ENCODE results near the gene TMEM179. TPM values are rescaled to one million over a fixed set of nuclear protein-coding genes. Genes with fewer than 3 reads are reported as not detected.

The TMEM179 gene
- total RNA-seq, 4 donors from 2014 or later, result 0.66 to 0.84 (median 0.78) TPM; not detected in 1

- Histone ChIP-seq H3K27ac (no peak overlapping the region), H3K9me3 (no peaks in the 10 kb centered on the region), H3K4me1 (no peaks in the 10 kb centered on the region), H3K36me3 (no peaks in the 10 kb centered on the region), H3K4me3 (no peak overlapping the region), H3K27me3 (peaks cover 0 to 11% of the 10 kb centered on the region in 2 donors)
- no peak for TF ChIP-seq POLR2A (IDR thresholded peaks at IDR 0.05)
- no peak for TF ChIP-seq CTCF (IDR thresholded peaks at IDR 0.05)
- no peak for DNase-seq (ENCODE audit: low spot score in 2 of 2)
- WGBS, 2 donors, result 75 to 92% methylated on average over 1 of the region's 1 CpG
Measured at GRCh38 chr14:104557766-104558165, 46.8 kb downstream of the TMEM179 start.

- Histone ChIP-seq H3K4me1 (no peaks in the 10 kb centered on the region), H3K27ac (no peak overlapping the region), H3K27me3 (peaks cover 0 to 11% of the 10 kb centered on the region in 2 donors), H3K36me3 (no peaks in the 10 kb centered on the region), H3K9me3 (no peaks in the 10 kb centered on the region), H3K4me3 (no peak overlapping the region)
- 83 to 93% methylated on average over 3 to 4 of the region's 5 CpGs for WGBS, 2 donors
- TF ChIP-seq EP300 (IDR thresholded peaks at IDR 0.05), result no peak
- no peak for TF ChIP-seq CTCF (IDR thresholded peaks at IDR 0.05)
- no peak for TF ChIP-seq POLR2A (IDR thresholded peaks at IDR 0.05)
- DNase-seq (ENCODE audit: low spot score in 2 of 2), result no peak
Measured at GRCh38 chr14:104557086-104557485, 47.5 kb downstream of the TMEM179 start.

GRCh38 chr14:104556256-104557021 lies 48.1 kb downstream of the TMEM179 start:
- no peak overlapping the region for H3K27ac ChIP-seq
- no peak overlapping the region for H3K4me3 ChIP-seq
- no peaks in the 10 kb centered on the region for H3K9me3 ChIP-seq
- no peaks in the 10 kb centered on the region for H3K4me1 ChIP-seq
- 72 to 78% methylated on average over 8 to 13 of the region's 13 CpGs for WGBS, 2 donors
- peaks cover 0 to 11% of the 10 kb centered on the region in 2 donors for H3K27me3 ChIP-seq
- TF ChIP-seq CTCF (IDR thresholded peaks at IDR 0.05) (no peak), POLR2A (IDR thresholded peaks at IDR 0.05) (no peak), EP300 (IDR thresholded peaks at IDR 0.05) (no peak)
- H3K36me3 ChIP-seq, result no peaks in the 10 kb centered on the region
- no peak for DNase-seq (ENCODE audit: low spot score in 2 of 2)

GRCh38 chr14:104555430-104556255 lies 48.9 kb downstream of the TMEM179 start:
- WGBS, 2 donors, result 90 to 92% methylated on average over 11 of the region's 11 CpGs
- H3K27ac ChIP-seq, result no peak overlapping the region
- H3K9me3 ChIP-seq, result no peaks in the 10 kb centered on the region
- H3K36me3 ChIP-seq, result no peaks in the 10 kb centered on the region
- H3K4me3 ChIP-seq, result no peak overlapping the region
- H3K4me1 ChIP-seq, result no peaks in the 10 kb centered on the region
- no peak for DNase-seq (ENCODE audit: low spot score in 2 of 2)
- H3K27me3 ChIP-seq, result peaks cover 0 to 11% of the 10 kb centered on the region in 2 donors
- TF ChIP-seq CTCF (IDR thresholded peaks at IDR 0.05), result no peak
- no peak for TF ChIP-seq POLR2A (IDR thresholded peaks at IDR 0.05)
- no peak for TF ChIP-seq EP300 (IDR thresholded peaks at IDR 0.05)
